Breast epithelium (tissue), 4 donors: ENCODE measurements around the gene OR2B2. TPM values are rescaled to one million over a fixed set of nuclear protein-coding genes. Genes with fewer than 3 reads are reported as not detected.

Experiments used
- DNase-seq, 2 donors: peaks; one replicate each; pipeline ENCODE4 v3.0.0-alpha.2; 2019; ENCODE audit warnings: low spot score in 2 of 2
- H3K27ac ChIP-seq, 2 donors: fragments of 200-600 bp; sonication (generic) in 1 of 2; one replicate each; pipeline ENCODE4 v1.5.1; 2016 to 2019; ENCODE audit warnings: mild to moderate bottlenecking in 1 of 2
- H3K27me3 ChIP-seq, 2 donors: fragments of 200-600 bp; sonication (generic) in 1 of 2; one replicate each; pipeline versions ENCODE4 v1.5.1 to v1.6.0; 2017 to 2019; ENCODE audit warnings: control low read depth in 1 of 2, mild to moderate bottlenecking in 1 of 2
- H3K36me3 ChIP-seq: fragments of 200-600 bp; one replicate; pipeline ENCODE4 v1.5.1; 2019
- H3K4me1 ChIP-seq, 2 donors: fragments of 200-600 bp; sonication (generic); one replicate each; pipeline ENCODE4 v1.5.1; 2016 to 2019; ENCODE audit warnings: control low read depth in 1 of 2
- H3K4me3 ChIP-seq, 3 donors: fragments of 200-600 bp; sonication (generic); 1 replicate in 2 of 3; 2 replicates in 1 of 3; pipeline ENCODE4 v1.5.1; 2016 to 2019; ENCODE audit warnings: mild to moderate bottlenecking in 3 of 3, moderate library complexity in 2 of 3
- H3K9me3 ChIP-seq, 2 donors: fragments of 200-600 bp; sonication (generic) in 1 of 2; one replicate each; pipeline ENCODE4 v1.5.1; 2016 to 2019; ENCODE audit warnings: control low read depth in 1 of 2
- POLR2A ChIP-seq: fragments of 450-650 bp; IDR thresholded peaks from one replicate; pipeline ENCODE4 v1.6.1; 2016; ENCODE audit warnings: antibody characterized with exemption, mild to moderate bottlenecking, moderate library complexity
- POLR2AphosphoS5 ChIP-seq, 3 donors: sonication (generic); formaldehyde crosslinking; IDR thresholded peaks; one replicate each; pipeline ENCODE4 v1.6.1; 2017; ENCODE audit warnings: antibody characterized with exemption in 3 of 3
- intact Hi-C: fragments of 100-400 bp; cut with DNase I; formaldehyde crosslinking; loops from one replicate; pipeline ENCODE4 v1.15.1; 2023; ENCODE audit warnings: low total_unique reads
- total RNA-seq, 3 donors: library from RNA; depleted of rRNA; stranded (reverse); fragments of >200 nt; gene quantifications; one replicate each; pipeline ENCODE4 v1.1.0, GENCODE V29; 2016
- TF ChIP-seq, protein P1 (sequence below), 3 donors: fragments of 450-650 bp; IDR thresholded peaks; one replicate each; pipeline ENCODE4 v1.5.1; 2016 to 2017; ENCODE audit warnings: antibody characterized with exemption in 3 of 3, mild to moderate bottlenecking in 3 of 3, moderate library complexity in 3 of 3

OR2B2 gene
- total RNA-seq, 3 donors from 2014 or later, result not detected

DNA sequence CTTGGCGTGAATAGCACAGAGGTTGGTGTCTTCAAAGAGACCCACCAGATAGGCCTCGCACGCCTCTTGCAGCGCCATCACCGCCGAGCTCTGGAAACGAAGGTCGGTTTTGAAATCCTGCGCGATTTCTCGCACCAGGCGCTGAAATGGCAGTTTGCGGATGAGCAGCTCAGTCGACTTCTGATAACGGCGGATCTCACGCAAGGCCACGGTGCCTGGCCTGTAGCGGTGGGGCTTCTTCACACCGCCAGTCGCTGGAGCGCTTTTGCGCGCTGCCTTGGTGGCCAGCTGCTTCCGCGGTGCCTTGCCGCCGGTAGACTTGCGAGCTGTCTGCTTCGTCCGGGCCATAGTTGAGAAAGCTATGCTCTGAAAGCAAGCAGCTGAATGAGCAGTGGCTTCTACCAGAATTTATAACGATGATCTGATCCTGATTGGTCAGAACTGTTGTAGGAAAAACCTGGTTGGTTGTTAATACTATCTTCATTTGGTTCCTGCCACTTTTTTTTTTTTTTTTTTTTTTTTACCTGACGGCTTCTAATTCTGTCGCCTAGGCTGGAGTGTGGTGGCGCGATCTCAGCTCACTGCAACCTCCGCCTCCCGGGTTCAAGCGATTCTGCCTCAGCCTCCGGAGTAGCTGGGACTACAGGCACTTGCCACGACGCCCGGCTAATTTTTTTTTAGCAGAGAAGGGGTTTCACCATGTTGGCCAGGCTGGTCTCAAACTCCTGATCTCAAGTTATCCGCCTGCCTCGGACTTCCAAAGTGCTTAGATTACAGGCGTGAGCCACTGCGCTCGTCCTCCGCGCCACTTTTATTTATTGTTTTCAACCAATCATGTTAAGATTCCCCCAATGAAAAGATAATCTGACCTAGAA is 21.5 kb downstream of the OR2B2 start:
- intact Hi-C loops, result loop anchor here (10.0 kb wide), 1 partner anchor 716 kb away; no protein-coding TSS in a partner anchor
- Histone ChIP-seq H3K9me3 (no peaks in the 10 kb centered on the region), H3K36me3 (no peaks in the 10 kb centered on the region), H3K27ac (peak overlapping the region in 1 of 2 donors; percentile 43), H3K4me3 (peak overlapping the region; percentile 13 to 66 (median 44)), H3K27me3 (peaks cover 3 to 14% of the 10 kb centered on the region in 2 donors), H3K4me1 (no peaks in the 10 kb centered on the region)
- DNase-seq, result peak; percentile 35 to 63
- TF ChIP-seq POLR2AphosphoS5 (IDR thresholded peaks at IDR 0.05), result peak in 1 of 3 donors; percentile 47
- no peak for TF ChIP-seq POLR2A

DNA sequence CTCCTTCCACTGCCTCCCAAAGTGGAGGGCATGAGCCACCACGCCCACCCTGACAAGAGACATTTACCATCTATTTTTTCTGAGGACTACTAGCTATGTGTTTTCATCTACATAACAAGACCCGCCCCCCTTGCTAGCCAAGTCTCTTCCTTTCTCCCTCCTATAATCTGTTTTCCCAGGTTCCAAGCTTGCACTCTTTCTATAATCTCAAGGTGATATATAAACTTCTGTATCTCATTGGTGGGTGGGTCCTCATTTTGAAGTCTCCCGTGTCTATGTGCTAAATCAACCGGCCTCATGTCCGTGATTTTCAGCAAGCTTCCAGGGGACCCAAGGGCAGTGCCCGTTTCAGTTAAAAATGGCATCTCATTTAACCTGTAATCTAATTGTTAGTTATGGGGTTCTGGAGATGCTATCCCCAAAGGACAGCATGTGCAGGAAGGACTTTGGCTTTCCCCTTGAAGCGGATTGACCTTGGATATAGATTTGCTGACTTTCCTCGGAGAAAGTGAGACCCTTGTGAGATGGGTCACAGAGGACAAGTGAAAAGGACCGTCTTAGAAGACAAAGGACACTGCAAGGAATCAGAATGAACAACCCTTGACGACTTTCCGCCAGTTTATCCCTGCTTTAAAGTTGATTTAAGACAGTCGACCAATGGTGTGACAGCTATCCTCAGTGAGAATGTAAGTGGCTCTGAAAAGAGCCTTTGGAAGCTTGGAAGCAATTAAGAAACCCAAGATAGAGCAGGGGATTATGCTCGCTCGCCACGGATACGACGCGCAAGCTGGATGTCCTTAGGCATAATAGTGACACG is 22.4 kb downstream of the OR2B2 start:
- no peak overlapping the region for H3K27ac ChIP-seq
- intact Hi-C loops, result loop anchor here (10.0 kb wide), 1 partner anchor 715 kb away; no protein-coding TSS in a partner anchor
- H3K4me3 ChIP-seq, result peak overlapping the region in 2 of 3 donors; percentile 44 to 66

DNA sequence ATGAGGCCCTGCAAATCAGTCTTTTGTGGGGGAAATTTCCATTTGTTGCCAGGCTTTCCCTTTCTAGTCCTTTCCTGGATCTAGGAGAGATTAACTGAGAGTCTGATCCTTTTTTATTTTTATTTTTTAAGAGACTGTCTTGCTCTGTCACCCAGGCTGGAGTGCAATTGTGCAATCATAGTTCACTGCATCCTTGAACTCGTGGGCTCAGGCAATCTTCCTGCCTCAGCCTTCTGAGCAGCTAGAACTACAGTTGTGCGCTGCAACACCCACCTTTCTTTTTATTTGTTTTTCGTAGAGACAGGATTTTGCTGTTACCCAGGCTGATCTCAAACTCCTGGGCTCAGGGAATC is 22.9 kb downstream of the OR2B2 start:
- TF ChIP-seq POLR2A (no peak), POLR2AphosphoS5 (IDR thresholded peaks at IDR 0.05) (no peak)
- TF ChIP-seq, protein P1, sequence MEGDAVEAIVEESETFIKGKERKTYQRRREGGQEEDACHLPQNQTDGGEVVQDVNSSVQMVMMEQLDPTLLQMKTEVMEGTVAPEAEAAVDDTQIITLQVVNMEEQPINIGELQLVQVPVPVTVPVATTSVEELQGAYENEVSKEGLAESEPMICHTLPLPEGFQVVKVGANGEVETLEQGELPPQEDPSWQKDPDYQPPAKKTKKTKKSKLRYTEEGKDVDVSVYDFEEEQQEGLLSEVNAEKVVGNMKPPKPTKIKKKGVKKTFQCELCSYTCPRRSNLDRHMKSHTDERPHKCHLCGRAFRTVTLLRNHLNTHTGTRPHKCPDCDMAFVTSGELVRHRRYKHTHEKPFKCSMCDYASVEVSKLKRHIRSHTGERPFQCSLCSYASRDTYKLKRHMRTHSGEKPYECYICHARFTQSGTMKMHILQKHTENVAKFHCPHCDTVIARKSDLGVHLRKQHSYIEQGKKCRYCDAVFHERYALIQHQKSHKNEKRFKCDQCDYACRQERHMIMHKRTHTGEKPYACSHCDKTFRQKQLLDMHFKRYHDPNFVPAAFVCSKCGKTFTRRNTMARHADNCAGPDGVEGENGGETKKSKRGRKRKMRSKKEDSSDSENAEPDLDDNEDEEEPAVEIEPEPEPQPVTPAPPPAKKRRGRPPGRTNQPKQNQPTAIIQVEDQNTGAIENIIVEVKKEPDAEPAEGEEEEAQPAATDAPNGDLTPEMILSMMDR (IDR thresholded peaks at IDR 0.05), result no peak
- Histone ChIP-seq H3K4me3 (no peak overlapping the region), H3K27me3 (peaks cover 3 to 18% of the 10 kb centered on the region in 2 donors), H3K36me3 (no peaks in the 10 kb centered on the region), H3K27ac (no peak overlapping the region), H3K4me1 (no peaks in the 10 kb centered on the region), H3K9me3 (no peaks in the 10 kb centered on the region)
- intact Hi-C loops, result no loop called here
- DNase-seq, result no peak

More for the DNA sequence above, 22.4 kb downstream of the OR2B2 start:
- TF ChIP-seq POLR2A, result no peak
- no peak for TF ChIP-seq POLR2AphosphoS5 (IDR thresholded peaks at IDR 0.05)
- TF ChIP-seq, protein P1 (IDR thresholded peaks at IDR 0.05), result no peak
- Histone ChIP-seq H3K9me3 (no peaks in the 10 kb centered on the region), H3K4me1 (no peaks in the 10 kb centered on the region), H3K36me3 (no peaks in the 10 kb centered on the region), H3K27me3 (peaks cover 3 to 18% of the 10 kb centered on the region in 2 donors)
- DNase-seq, result no peak

DNA sequence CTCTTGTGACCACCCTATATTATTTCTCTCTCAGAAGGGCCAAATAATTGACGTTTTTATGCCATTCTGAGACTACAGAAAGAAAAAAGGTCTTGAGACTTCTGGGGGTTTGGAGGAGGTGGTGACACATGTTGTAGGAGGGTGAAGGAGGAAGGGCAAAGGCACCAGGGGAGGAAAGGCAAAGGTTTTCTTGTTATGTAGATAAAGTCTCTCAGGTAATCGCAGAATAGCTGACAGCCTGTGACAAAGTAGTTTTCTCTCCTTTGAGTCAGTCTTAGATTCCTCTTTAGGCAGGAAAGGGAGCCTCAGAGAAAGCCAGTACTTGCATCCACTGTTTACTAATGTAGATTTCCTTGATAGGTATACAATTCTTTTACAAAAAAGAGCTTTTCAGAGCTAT is 23.6 kb downstream of the OR2B2 start:
- DNase-seq, result no peak
- H3K27ac ChIP-seq, result no peak overlapping the region
- H3K9me3 ChIP-seq, result no peaks in the 10 kb centered on the region
- intact Hi-C loops, result no loop called here
- TF ChIP-seq POLR2AphosphoS5 (IDR thresholded peaks at IDR 0.05) (no peak), POLR2A (no peak)
- TF ChIP-seq, protein P1 (IDR thresholded peaks at IDR 0.05), result no peak
- no peaks in the 10 kb centered on the region for H3K36me3 ChIP-seq
- no peak overlapping the region for H3K4me3 ChIP-seq
- H3K4me1 ChIP-seq, result no peaks in the 10 kb centered on the region
- peaks cover 3 to 18% of the 10 kb centered on the region in 2 donors for H3K27me3 ChIP-seq

DNA sequence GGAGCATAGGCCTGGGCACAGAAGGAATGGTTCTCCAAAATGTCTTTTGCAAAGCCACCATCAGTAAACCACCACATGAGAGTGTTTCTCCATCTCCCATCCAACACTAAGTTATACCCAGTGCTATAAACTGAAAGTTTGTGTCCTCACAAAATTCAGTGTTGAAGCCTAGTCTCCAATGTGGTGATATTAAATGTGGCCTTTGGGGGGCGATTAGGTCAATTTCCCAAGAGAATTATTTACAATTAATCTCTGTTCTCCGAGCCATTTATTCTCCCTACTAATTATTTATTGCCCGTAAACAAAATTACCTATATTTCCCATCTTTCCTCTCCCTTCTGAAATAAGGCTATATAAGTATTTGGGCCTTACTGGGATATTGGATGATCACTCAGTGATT is 26.1 kb downstream of the OR2B2 start:
- H3K9me3 ChIP-seq, result no peaks in the 10 kb centered on the region
- H3K36me3 ChIP-seq, result no peaks in the 10 kb centered on the region
- no peak for DNase-seq
- TF ChIP-seq, protein P1 (IDR thresholded peaks at IDR 0.05), result no peak
- TF ChIP-seq POLR2A, result no peak
- no peak for TF ChIP-seq POLR2AphosphoS5 (IDR thresholded peaks at IDR 0.05)
- no peak overlapping the region for H3K27ac ChIP-seq
- peaks cover 3 to 15% of the 10 kb centered on the region in 2 donors for H3K27me3 ChIP-seq
- no peak overlapping the region for H3K4me3 ChIP-seq
- no peaks in the 10 kb centered on the region for H3K4me1 ChIP-seq
- intact Hi-C loops, result no loop called here
